Femur (tissue), 1 donor: ENCODE measurements around the gene ZNF792.
"Not testable (repeated sequence)": the region's sequence is repeated elsewhere in the genome, so short reads cannot be mapped to it uniquely, and the experiment has no call there.

Source experiments
- DNase-seq: peaks from one replicate; pipeline ENCODE4 v3.0.0-alpha.2; 2017

The ZNF792 gene

GRCh38 chr19:34920090-34920786 lies 43.8 kb downstream of the ZNF792 start:
- not testable (repeated sequence) for DNase-seq

GRCh38 chr19:34918190-34918589 lies 45.8 kb downstream of the ZNF792 start:
- no peak for DNase-seq

- DNase-seq, result not testable (repeated sequence)
Measured at GRCh38 chr19:34917144-34917543, 46.9 kb downstream of the ZNF792 start.

- DNase-seq, result no peak
Measured at GRCh38 chr19:34910770-34911169, 53.3 kb downstream of the ZNF792 start.
